Pulmonary artery endothelial cell (primary cell): ENCODE measurements around the gene ALK. TPM values are rescaled to one million over a fixed set of nuclear protein-coding genes. Genes with fewer than 3 reads are reported as not detected.

Source experiments
- DNase-seq: peaks from one replicate; pipeline ENCODE4 v3.0.0-alpha.2; 2011; ENCODE audit warnings: low read depth, low spot score
- total RNA-seq: library from RNA; depleted of rRNA; stranded (reverse); fragments of >200 nt; gene quantifications from 2 replicates; pipeline ENCODE4 v1.2.3, GENCODE V29; 2014

ALK gene
- total RNA-seq, 1 donor from 2014 or later = not detected

DNA sequence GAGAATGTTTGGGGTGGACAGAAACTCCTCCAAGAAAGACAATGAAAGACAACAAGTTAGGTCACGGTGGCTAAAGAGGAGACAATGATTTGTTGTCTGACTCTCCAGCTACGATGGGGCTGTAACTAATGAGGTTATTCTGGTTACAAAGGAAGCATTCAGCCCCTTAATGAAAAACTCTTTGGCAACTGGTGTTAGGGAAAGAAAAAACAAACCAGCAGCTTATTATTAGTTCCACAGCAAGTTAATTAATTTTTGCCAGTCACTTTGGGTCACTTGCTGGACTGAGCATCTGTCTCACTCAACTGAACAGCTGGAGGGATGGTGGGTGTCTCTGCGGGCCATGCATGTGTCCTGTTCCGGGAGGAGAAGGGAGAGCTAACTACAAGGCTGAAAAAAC is 263.7 kb downstream of the ALK start:
- DNase-seq = no peak

DNA sequence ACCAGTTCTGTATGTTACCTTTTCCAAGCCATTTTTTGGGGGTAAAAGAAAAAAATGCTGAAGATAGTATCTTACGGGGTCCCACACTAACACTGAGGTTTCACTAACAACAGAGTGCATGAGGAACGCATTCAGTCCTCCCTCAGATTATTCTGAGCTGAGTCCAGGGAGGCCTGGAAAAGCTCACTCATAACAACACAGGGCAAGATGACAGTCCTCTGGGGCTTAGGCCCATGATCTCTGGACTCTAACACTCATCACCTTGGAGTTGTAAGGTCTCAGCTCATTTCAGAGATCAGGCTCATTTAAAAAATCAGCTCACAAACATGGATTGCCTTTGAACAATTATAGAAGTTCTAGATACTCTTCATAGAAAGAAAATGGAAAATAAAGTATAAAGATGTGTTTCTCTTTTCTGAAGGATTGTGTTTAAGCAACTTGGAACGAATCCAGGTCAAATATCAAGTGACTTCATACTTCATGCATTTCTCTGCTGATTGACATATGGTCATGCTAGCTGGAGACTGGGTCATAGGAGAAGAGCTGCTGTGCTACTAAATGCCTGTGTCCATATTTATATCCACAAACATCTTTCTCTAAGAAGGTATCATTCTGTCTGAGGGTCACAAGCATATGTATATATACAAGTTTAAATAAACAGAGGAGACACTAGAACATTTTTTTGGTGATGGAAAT is 265.8 kb downstream of the ALK start:
- no peak for DNase-seq

DNA sequence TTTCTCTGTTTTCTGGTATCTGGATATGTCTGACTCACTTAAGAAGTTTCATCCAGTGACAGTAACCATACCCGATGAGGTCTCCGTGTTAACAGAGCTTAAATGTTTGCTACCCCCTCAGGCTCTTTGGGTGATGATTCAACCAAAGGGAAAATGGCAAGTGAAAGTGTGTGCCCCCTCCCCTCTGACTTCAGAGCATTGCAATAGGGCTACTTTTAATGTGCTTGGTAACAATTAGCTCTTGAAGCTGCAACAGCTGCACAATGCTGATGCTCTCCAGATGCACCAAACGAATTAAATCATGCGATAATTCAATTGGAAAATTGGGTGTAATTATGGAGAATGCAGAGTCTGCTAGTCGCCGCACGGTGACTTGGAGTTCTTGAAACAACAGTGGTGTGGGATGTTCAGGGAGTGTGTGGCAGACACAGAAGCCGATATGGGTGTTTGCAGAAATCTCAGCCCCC is 270.7 kb downstream of the ALK start:
- DNase-seq = no peak

DNA sequence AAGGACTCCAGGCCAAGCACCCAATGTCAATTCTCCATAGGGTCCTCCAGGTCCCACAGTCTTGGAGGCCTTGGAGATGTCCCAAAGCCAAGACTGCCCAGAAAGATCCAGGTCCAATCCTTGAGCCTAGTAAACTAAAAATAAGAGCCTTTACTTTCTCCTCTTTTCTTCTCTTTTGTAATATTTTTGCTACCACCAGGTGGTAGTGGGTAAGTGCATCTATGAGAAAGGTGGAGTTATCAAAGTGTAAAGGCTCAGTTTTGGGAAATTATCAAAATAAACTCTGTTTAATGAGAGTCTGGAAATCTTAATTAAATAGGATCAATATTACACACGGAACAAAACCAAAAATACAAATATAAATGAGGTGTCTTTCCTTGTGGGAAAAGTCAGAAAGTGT is 276.4 kb downstream of the ALK start:
- DNase-seq = no peak

DNA sequence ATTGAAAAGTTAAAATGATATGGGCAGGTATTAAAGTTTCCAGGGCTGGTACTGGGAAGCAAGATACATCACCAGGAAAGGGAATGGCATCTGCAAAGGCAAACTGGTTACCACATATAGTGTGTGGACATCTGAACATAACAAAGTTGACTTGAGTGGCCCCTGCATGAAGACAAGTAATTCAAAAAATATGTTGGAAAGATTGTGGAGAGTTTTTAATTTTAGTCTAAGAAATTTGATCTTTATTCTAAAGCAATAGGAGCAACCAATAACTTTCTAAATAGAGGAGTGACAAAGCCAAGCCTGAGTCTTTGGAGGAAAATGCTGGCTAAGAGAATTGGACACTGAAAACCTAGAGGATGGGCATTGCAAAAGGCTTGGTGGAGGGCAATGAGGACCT is 278.2 kb downstream of the ALK start:
- DNase-seq = no peak

DNA sequence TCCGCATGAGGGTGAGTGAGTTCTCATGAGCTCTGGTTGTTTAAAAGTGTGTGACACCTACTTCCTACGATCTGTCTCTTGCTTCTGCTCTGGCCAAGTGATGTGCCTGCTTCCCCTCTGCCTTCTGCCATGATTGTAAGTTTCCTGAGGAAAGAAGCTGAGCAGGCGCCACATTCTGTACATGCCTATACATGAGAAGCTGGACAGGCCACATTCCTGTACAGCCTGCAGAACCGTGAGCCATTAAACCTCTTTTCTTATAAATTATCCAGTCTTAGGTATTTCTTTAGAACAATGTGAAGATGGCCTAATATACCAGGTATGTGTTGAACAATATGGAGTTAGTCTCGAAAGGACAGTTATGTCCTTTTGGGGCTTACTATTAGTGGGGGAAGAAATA is 281.0 kb downstream of the ALK start:
- DNase-seq = no peak

DNA sequence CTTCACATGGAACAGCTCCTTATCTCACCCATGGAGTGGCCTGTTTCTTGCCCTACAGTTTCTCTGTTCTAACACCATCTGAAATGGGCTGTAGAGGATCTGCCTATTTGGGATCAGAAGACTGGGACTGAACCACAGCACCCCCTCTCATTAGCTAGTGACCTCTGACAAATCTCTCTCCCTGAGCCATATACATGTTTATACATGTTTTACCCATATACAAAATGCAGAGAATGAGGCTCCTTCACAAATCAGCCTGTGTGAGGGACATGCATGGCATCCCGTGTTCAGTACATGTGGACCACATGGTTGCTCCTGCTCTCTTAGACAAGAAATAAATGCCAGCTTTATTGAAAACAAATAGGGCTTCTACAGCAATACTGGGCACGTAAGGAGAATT is 282.7 kb downstream of the ALK start:
- DNase-seq = no peak

DNA sequence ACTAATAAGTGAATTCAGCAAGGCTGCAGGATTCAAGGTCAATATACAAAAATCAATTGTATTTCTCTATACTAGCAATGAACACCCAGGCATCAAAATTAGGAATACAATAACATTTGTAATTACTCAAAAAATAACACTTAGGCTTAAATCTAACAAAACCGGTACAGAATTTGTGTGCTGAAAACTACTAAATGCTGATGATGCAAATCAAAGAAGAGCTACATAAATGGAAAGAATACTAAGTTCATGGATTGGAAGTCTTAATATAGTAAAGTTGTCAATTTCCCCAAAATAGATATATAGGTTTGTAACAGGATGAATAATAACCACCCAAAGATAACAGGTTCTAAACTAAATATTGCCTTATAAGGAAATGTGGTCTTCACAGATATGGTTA is 286.5 kb downstream of the ALK start:
- no peak for DNase-seq

DNA sequence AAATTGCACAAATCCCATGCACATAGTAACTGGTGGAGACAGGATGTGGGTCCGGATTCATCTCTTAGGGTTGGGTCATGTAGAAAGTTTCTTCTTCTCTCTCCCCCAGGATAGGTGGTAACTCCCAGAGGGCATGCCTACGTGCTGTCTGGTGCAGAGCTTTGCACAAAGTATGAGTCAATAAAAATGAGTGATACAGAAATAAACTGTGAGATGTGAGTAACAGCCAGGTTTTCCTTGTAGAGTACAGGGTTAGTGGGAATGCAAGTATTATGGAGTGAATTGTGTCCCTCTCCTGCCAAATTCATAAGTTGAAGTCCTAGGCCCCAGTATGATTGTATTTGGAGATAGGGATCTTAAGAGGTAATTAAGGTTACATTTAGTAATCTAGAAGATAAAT is 289.4 kb downstream of the ALK start:
- no peak for DNase-seq

DNA sequence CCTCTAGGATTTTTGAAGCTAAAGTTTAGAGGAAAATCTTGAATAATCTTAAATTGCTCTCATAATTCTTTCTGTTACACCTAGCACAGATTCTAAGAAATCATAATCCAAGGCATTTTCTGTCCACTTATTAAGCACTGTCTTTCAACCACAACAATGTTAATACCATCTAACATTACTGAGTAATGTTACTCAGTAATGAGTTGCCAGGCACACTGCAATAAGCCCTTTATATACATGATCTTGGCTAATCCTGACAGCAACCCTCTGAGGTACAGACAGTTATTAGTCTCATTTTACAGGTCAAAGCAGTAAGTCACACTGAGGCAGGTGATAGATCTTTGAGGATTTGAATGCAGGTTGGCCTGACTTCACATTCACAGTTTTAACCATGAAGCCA is 291.9 kb downstream of the ALK start:
- DNase-seq = no peak

DNA sequence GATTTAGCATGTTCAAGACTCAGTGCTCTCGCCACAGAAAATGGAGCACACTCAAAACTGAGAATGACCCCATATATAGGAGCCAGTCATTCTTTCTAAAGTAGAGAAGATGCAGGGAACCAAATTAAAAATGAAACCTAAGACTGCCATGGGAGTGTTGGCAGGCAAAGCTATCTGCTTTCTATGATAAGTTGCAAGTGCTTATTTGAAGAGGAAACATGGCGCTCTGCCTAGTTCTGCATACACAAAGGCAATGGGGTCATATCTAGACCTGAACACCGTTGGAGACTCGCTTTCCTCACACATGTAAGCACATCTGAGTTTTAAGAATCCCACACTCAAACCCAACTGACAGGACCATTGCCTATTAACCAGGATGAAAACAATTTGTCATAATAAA is 292.5 kb downstream of the ALK start:
- no peak for DNase-seq

DNA sequence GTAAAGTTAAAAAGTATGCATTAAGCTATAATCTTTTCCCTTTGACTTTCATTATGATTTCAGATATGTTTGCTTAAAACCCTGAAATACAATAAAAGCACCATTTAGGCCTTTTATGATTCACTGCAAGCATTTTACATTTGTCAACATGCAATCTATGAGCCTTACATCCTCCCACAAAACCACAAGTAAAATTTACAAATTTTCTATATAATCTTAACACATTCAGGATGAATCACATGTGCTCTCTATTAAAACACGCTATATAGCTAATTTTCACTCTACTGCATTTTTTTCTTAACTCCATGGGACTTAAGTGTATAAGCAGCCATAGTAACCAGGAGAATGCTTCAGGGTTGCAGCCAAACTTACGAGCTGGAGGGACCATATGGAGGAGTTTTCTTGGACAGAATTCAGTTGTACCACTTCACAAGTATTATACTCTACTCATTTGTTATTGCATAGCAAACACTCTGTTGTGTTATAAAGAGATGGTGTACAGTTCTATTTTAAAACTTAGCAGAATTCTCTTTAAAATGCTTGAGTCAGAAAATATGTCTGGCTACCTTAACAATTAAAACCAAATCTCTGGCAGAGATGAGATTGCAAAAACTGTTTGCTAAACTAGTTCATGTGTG is 293.2 kb downstream of the ALK start:
- no peak for DNase-seq

DNA sequence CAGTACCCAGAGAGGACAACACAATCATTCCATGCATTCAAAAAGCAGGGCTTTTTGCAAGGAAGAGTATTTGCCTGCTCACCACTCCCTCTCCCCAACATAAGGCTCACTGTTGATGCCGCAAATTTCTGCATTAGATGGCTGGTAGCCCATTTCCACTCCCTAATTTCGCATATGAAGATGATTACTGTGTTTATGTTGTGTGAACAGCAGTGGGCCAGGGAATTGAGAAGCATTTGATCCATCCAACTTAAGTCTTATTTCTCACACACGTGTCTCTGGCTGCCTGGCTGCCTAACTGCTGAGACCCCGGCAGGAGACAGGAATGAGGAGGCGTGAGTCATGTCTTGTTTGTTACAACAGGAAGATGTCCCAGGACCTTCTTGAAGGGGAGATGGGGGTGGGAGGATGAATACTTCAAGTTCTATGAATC is 294.1 kb downstream of the ALK start:
- DNase-seq = peak; percentile 5

DNA sequence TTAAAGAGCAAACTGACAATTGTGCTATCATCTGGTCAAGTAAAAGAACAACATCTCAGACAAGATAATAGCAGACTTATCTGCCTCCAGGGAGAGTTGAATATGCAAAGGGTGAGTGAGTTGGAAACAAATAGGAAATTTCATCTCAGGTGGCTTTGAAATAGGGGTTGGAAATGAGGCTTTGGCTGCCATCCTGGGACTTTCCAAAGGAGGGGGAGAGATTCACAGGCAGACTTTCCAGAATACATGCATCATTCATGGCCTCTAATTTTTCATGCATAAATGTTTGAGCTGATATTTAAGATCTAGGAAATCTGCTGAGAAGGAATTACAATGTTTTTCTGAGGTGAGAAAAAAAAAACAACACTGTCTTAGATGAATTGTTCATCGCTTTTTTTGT is 300.5 kb downstream of the ALK start:
- no peak for DNase-seq

DNA sequence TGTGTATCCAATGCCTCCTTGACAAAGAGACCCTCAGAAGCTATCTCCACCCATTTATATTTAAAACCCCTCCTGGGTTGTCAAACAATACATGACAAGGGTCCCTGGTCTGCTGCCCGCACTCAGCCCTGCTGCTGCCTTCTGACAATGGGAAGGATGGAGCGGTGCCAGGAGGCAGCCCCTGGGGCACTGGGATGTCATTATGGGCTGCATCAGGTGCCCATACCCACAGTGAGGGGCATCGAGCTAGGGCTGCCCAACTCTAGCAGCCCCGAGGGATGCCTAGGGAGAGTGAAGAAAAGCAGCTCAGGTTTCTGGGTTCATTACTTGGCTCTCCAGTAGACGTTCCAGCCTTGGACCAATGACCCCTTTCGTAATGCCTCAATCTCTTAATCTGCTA is 301.7 kb downstream of the ALK start:
- no peak for DNase-seq

DNA sequence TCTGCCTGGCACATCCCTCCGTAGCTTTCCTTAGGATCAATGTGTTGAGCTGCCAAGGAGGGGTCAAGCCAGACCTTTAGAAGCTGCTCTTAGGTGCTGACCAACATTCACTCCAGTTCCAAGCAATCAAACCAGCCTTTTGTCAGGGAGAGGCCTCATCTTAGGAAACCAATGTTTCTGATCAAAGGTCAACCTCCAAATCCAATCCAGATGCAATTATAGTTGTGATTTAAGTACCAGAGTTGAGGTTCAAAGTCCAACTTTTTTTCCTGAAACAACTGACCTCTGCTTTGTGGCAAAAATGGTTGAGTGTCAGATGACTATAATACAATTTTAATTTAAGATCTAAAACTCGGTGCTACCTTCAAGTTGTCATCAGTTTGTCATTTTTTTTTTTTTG is 303.4 kb downstream of the ALK start:
- no peak for DNase-seq

DNA sequence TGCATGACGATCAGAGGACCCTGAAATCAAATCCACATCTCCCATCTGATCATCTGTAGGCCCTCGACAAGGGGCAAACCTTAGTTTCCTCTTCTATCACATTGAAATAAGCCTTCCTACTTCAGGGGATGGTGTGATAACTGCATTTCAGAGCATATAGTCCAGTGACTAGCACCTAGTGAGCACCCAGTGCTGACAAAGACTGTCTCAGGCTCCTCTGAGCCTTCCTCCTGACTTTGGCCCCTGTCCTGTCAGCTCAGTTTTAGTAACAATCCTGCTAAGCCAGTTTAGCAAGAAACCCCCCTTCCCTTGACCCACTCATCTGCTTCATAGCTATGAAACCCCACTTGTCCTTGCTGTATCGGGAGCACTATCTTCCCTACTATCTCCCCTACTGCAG is 304.0 kb downstream of the ALK start:
- DNase-seq = no peak

DNA sequence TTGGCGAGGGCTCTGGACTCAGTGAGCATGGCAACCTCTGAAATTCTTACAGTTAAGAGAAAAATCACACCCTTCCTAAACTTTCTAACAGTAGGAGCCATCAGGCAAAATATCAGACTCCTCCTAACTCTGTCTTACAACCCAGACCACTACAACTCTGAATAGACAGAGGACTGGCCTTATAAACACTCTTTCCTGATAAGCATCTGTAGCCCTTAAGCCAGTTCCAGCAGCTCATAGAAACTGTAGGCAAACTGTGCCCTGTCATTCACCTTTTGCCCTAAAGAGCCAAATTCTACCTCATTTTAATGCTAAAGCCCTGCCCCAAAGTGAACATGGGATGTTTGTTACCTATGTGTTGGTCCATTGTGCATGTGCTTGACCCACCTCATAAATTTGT is 304.8 kb downstream of the ALK start:
- no peak for DNase-seq

DNA sequence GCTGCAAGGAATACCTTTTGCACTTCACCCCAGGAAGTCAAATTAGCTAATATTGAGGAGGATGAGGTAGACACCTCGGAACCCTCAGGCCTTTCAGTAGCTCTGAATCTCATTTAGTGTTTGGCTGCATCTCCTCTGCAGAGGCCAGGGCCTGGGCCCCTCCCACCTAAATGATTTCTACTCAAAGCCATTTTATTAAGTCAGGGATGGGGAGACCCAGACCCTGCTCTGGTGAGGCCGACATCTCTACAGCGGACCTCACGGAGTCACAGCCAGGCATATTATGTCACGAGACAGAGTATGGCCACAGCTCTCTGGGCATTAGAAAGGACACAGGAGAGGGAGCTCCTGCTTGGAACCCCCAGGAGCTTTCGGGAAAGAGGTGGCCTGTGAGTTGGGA is 305.5 kb downstream of the ALK start:
- no peak for DNase-seq

DNA sequence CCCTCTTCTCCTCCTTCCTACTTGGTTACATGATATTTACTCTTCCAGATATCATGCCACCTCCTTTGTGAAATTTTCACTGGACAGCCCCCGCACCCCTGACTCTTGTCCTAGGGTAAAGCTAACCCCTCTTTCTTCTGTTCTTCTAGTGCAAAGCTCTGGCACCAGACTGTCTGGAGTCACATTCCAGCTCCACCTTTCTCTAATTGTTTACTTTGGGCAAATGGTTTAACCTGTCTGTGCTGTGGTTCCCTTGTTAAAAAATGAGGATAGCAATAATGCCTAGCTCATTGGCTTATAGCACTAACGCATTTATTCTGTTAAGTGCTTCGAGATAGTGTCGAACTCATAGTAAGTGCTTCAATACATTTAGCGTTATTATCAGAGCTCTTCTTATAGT is 306.2 kb downstream of the ALK start:
- no peak for DNase-seq

DNA sequence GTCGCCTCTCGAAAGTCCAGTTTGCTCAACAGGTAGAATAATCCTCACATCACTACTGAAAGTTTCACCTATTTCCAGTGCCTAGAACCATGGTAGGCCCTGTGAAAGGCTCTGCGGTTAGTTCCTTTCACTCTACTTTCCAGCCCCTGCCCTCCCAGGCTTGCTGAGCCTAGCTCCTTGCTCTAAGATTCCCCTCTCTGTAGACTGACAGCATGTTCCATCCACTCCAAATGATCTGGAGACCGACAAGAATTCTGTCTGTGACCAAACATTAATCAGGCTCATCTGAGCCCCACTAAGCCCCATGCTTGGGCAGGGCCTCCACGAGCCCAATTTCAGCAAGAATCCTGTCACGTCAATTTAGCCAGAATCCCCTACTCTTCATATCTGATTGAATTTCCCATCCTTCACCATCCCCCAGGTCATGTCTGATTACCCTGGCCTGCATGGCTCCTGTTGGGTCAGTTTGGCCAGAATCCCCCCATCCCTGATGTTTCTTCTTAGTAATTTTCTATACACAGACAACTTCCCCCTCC is 307.0 kb downstream of the ALK start:
- no peak for DNase-seq

DNA sequence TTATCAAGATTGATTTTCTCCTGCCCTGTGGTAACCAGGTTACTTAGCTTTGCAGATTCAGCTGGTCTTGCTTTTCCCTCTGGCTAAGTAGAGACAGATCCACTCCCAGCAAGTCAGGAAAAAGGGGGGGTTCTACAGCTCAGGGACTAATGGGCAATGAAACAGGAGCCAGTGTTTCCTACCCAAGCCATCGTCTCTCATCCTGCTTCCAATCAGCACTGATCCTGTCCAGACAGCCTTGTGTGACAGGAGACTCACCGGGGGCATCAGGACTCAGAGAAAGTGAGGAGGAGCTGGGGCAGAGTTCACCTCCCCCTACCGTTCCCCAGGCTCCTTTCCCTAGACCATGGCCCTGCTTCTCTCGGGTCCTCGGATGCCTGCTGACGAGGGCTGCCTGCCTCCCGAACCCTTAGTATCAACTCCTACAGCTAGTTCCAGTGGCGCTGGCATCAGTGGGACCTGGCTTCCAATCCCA is 307.6 kb downstream of the ALK start:
- DNase-seq = no peak

DNA sequence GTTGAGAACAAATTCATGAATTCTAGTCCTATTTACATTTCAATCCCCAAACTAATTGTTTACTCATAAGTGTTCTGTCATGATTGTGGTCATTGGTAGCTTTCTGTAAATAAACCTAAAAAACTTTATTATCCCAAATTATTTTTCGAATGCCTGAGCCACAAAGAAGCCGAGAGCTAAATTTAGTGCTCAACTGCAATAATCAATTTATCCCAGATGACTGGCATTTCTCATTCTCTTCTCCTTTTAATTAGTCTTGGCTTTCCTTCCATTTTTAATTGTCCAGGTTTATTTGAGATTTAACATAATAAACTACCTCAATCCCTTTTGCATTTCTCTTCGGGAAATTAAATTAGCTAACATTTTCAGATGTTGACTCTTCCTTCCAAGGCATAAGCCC is 308.3 kb downstream of the ALK start:
- DNase-seq = no peak
